A673 (cell line): Measurements from ENCODE around the gene MEOX1.

ENCODE experiments used
- CTCF ChIP-seq: fragments of 300-800, 200-600 bp; sonication (generic); conservative IDR thresholded peaks from 2 replicates; pipeline ENCODE4 v1.5.1; 2017; ENCODE audit warnings: low read depth, mild to moderate bottlenecking, antibody characterized with exemption, low read length, moderate library complexity, mixed read lengths
- EZH2 ChIP-seq: fragments of 200-600 bp; sonication (generic); IDR thresholded peaks from 2 replicates; pipeline ENCODE4 v1.6.1; 2017; ENCODE audit warnings: borderline replicate concordance, low read depth, mild to moderate bottlenecking, mixed read lengths, antibody characterized with exemption, low read length; ENCODE audit not compliant: poor library complexity, severe bottlenecking

- TF ChIP-seq CTCF (no peak), EZH2 (no peak)
Observed at GRCh38 chr17:43664096-43664495, 2.4 kb upstream of the MEOX1 start.
